Peyer's patch (tissue), 4 donors: Measurements from ENCODE around the gene FARS2. TPM values are rescaled to one million over a fixed set of nuclear protein-coding genes. Genes with fewer than 3 reads are reported as not detected.

Experiments used
- DNase-seq, 3 donors: peaks; one replicate each; pipeline ENCODE4 v3.0.0-alpha.2; 2017 to 2019
- H3K27ac ChIP-seq, 4 donors: fragments of 200-600 bp; sonication (generic); one replicate each; pipeline ENCODE4 v1.5.1; 2016 to 2019
- H3K27me3 ChIP-seq, 2 donors: fragments of 200-600 bp; sonication (generic); one replicate each; pipeline ENCODE4 v1.5.1; 2019
- H3K36me3 ChIP-seq, 3 donors: fragments of 200-600 bp; sonication (generic); one replicate each; pipeline ENCODE4 v1.5.1; 2016 to 2019
- H3K4me1 ChIP-seq, 4 donors: fragments of 200-600 bp; sonication (generic); one replicate each; pipeline ENCODE4 v1.5.1; 2016 to 2019
- H3K4me3 ChIP-seq, 4 donors: fragments of 200-600 bp; sonication (generic); 1 replicate in 3 of 4; 2 replicates in 1 of 4; pipeline ENCODE4 v1.5.1; 2016 to 2019; ENCODE audit warnings: mild to moderate bottlenecking in 1 of 4
- H3K9me3 ChIP-seq, 4 donors: fragments of 200-600 bp; sonication (generic); one replicate each; pipeline ENCODE4 v1.5.1; 2016 to 2019; ENCODE audit warnings: mild to moderate bottlenecking in 1 of 4
- POLR2A ChIP-seq, 2 donors: fragments of 450-650 bp; IDR thresholded peaks; one replicate each; pipeline ENCODE4 v1.5.1; 2017; ENCODE audit warnings: antibody characterized with exemption in 2 of 2, mild to moderate bottlenecking in 2 of 2, moderate library complexity in 2 of 2
- total RNA-seq, 4 donors: library from RNA; depleted of rRNA; stranded (reverse); fragments of >200 nt; gene quantifications; one replicate each; pipeline ENCODE4 v1.1.0, GENCODE V29; 2016
- TF ChIP-seq, protein P1 (sequence below), 6 experiments: fragments of 450-650 bp in 4 of 6; fragments of 200-600 bp in 2 of 6; sonication (generic) in 1 of 6; IDR thresholded peaks; one replicate each; pipeline ENCODE4 v1.5.1; 2017 to 2019; ENCODE audit warnings: antibody characterized with exemption in 6 of 6, mild to moderate bottlenecking in 3 of 6, moderate library complexity in 1 of 6

The FARS2 gene
- total RNA-seq, 4 donors from 2014 or later: 9.5 to 42.1 (median 17.1) TPM

DNA sequence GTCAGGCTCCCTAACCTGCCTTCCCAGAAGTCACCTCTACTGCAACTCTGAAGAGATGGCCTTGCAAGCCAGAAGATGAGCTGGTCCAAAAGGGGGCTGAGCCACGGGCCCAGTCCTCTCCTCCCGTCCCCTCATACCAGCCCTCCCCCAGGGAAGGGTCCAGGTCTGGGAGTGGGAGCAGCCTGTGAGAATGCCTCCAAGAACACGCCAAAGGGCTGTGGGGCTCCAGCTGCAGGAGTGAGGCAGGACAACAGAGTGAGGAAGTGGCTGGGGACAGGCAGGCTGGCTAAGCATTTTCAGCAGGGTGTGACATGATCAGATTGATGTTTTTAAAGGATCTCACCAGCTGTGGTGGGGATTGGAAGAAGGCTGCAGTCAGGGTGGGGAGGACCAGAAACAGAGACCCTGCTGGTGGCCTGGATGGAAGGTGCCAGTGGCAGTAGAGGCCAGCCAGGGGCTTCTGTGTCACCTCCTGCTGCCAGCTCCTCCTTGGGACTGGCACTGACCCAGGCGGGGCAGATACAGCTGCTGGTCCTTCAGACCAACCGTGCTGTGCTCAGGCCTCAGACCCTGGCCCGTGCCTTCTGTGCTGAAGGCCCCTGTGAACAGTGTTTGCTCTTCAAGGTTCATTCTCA is 487.8 kb downstream of the FARS2 start:
- H3K4me1 ChIP-seq: no peaks in the 10 kb centered on the region
- H3K27ac ChIP-seq: no peak overlapping the region
- H3K27me3 ChIP-seq: no peaks in the 10 kb centered on the region
- H3K36me3 ChIP-seq: no peaks in the 10 kb centered on the region
- TF ChIP-seq, protein P1, sequence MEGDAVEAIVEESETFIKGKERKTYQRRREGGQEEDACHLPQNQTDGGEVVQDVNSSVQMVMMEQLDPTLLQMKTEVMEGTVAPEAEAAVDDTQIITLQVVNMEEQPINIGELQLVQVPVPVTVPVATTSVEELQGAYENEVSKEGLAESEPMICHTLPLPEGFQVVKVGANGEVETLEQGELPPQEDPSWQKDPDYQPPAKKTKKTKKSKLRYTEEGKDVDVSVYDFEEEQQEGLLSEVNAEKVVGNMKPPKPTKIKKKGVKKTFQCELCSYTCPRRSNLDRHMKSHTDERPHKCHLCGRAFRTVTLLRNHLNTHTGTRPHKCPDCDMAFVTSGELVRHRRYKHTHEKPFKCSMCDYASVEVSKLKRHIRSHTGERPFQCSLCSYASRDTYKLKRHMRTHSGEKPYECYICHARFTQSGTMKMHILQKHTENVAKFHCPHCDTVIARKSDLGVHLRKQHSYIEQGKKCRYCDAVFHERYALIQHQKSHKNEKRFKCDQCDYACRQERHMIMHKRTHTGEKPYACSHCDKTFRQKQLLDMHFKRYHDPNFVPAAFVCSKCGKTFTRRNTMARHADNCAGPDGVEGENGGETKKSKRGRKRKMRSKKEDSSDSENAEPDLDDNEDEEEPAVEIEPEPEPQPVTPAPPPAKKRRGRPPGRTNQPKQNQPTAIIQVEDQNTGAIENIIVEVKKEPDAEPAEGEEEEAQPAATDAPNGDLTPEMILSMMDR (IDR thresholded peaks at IDR 0.05): no peak
- TF ChIP-seq POLR2A (IDR thresholded peaks at IDR 0.05): no peak
- no peak overlapping the region for H3K4me3 ChIP-seq
- no peak for DNase-seq
- no peaks in the 10 kb centered on the region for H3K9me3 ChIP-seq

DNA sequence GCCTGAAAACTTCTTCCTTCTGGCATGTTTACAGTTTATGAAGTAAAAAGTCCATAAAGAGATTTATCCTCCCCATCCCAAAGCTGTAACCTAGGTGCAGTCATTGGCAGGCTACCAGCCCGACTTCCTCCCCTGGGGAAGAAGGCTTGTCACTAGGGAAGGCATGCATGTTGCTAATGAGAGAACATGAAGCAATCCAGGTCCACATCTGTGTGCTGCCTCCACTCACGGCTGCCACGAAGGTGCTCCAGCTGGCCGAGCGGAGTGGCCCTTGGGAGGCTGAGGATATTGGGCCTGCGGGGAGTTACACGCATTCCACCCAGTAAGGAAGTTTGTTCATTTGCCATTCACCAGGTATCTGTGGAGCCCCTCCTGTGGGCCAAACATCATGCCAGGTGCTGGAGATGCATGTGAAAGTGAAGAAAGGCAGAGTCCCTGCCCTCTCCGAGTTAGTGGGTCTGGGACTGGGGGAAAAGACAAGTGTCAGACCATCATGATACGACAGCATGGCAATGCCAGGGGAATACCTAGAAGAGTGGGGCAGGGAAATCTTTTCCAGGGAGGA is 488.4 kb downstream of the FARS2 start:
- Histone ChIP-seq H3K27me3 (no peaks in the 10 kb centered on the region), H3K4me3 (no peak overlapping the region), H3K4me1 (no peaks in the 10 kb centered on the region), H3K36me3 (no peaks in the 10 kb centered on the region), H3K27ac (no peak overlapping the region), H3K9me3 (peaks cover 0 to 2% (median 0%) of the 10 kb centered on the region in 4 donors)
- DNase-seq: no peak
- TF ChIP-seq, protein P1 (IDR thresholded peaks at IDR 0.05): no peak
- no peak for TF ChIP-seq POLR2A (IDR thresholded peaks at IDR 0.05)

DNA sequence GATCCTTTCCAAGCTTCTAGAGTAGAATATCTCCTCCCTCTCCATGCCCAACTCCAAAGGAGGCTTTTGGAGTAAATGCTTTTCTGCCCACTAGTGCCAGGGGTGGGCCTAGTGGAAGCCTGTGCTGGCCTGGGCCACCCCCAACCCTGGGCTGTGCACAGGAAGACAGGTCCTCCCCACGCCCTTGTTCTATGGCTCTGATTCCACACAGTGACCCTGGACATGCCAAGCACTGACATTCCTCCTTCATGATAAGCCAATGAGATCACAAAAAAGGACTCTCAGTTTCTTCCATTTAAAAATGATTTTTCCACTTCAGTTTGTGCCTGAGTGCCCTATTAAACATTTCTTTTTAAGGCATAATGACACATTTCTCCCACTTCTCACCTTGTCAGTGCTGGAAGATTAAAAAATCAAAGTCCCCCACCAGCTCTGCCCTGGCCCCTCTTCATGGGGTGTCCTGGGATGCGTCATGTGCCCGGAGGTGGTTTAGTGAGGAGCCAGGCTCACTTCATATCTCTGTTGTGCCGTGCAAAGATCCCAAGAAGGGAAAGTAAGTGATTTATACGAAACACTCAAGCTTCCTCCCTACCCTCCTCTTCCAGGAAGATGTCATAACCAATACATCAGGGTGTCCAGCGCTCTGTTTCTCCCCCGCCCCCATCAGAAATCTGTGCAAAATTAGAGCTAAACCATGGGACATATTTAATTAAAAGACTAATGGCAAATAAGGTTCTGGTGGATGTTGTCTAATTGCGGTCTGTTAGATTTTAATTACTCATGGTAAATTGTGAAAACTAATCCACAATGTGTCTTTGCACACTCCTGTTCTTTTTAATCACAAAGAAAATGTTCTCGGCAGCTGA is 490.4 kb downstream of the FARS2 start:
- DNase-seq: no peak
- Histone ChIP-seq H3K27ac (no peak overlapping the region), H3K27me3 (no peaks in the 10 kb centered on the region), H3K9me3 (peaks cover 0 to 3% (median 0%) of the 10 kb centered on the region in 4 donors), H3K4me1 (no peaks in the 10 kb centered on the region), H3K36me3 (no peaks in the 10 kb centered on the region), H3K4me3 (no peak overlapping the region)
- TF ChIP-seq, protein P1 (IDR thresholded peaks at IDR 0.05): no peak
- TF ChIP-seq POLR2A (IDR thresholded peaks at IDR 0.05): no peak

DNA sequence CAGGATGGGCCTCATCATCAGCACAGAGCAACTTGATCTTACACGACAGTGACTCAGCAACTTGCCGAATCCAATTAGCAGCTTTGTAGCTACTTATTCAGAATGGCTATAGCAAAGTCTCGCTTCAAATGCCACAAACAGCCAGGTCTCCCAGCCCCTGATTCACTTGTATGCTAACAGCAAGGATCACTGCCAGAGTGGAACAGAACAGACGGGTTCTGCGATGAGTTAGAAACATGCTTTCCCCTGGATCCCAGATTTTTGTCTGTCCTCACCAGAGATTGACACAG is 491.0 kb downstream of the FARS2 start:
- H3K9me3 ChIP-seq: peaks cover 0 to 3% (median 0%) of the 10 kb centered on the region in 4 donors
- no peaks in the 10 kb centered on the region for H3K36me3 ChIP-seq
- H3K27me3 ChIP-seq: no peaks in the 10 kb centered on the region
- no peak overlapping the region for H3K4me3 ChIP-seq
- no peak for DNase-seq
- no peaks in the 10 kb centered on the region for H3K4me1 ChIP-seq
- H3K27ac ChIP-seq: no peak overlapping the region
- TF ChIP-seq, protein P1 (IDR thresholded peaks at IDR 0.05): no peak
- TF ChIP-seq POLR2A (IDR thresholded peaks at IDR 0.05): no peak

DNA sequence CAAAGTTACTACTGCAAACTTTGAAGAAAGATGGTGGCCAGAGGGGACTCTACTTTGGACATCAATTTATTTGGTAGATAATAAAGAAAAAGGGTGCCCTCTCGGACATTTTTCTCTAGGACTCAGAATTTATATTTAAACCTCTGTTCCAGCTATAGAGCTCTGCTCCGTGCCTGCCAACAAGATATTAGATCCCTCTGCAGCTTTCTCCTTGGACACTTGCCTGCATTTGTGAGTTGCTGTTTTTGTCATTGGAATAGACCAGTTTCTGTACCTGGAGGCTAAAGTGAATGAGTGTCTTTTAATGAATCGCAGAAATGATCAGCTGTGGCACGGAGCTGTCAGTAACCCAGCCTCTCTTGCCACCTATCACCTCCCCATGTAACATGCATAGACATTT is 491.9 kb downstream of the FARS2 start:
- Histone ChIP-seq H3K27me3 (no peaks in the 10 kb centered on the region), H3K36me3 (no peaks in the 10 kb centered on the region), H3K9me3 (peaks cover 0 to 3% (median 0%) of the 10 kb centered on the region in 4 donors), H3K27ac (no peak overlapping the region), H3K4me3 (no peak overlapping the region), H3K4me1 (no peaks in the 10 kb centered on the region)
- DNase-seq: no peak
- TF ChIP-seq, protein P1 (IDR thresholded peaks at IDR 0.05): no peak
- no peak for TF ChIP-seq POLR2A (IDR thresholded peaks at IDR 0.05)
